Measurements from ENCODE around the gene RBM4B. TPM values are rescaled to one million over a fixed set of nuclear protein-coding genes. Genes with fewer than 3 reads are reported as not detected.
"Not testable (repeated sequence)": the region's sequence is repeated elsewhere in the genome, so short reads cannot be mapped to it uniquely, and the experiment has no call there.

The RBM4B gene
- total RNA-seq, 2 experiments from 2014 or later = 12.2 to 15.5 TPM

GRCh38 chr11:66649903-66650302 is 27.8 kb downstream of the RBM4B start:
- no peaks in the 10 kb centered on the region for H3K9me3 Mint-ChIP-seq
- H3K4me3 Mint-ChIP-seq = no peak overlapping the region
- H3K27me3 Mint-ChIP-seq = no peaks in the 10 kb centered on the region
- no peak for DNase-seq
- H3K27ac Mint-ChIP-seq = no peak overlapping the region
- peaks cover 68% of the 10 kb centered on the region for H3K36me3 Mint-ChIP-seq
- peaks cover 55% of the 10 kb centered on the region for H3K4me1 Mint-ChIP-seq

- H3K36me3 Mint-ChIP-seq = peaks cover 83% of the 10 kb centered on the region
- no peaks in the 10 kb centered on the region for H3K9me3 Mint-ChIP-seq
- no peak overlapping the region for H3K27ac Mint-ChIP-seq
- H3K27me3 Mint-ChIP-seq = no peaks in the 10 kb centered on the region
- DNase-seq = no peak
- H3K4me3 Mint-ChIP-seq = no peak overlapping the region
- peaks cover 76% of the 10 kb centered on the region for H3K4me1 Mint-ChIP-seq
These were observed 30.9 kb downstream of the RBM4B start for GRCh38 chr11:66646828-66647227.

- no peak for DNase-seq
- no peaks in the 10 kb centered on the region for H3K9me3 Mint-ChIP-seq
- H3K4me3 Mint-ChIP-seq = peak overlapping the region; percentile 99
- H3K27me3 Mint-ChIP-seq = no peaks in the 10 kb centered on the region
- H3K27ac Mint-ChIP-seq = peak overlapping the region; percentile 27
- peaks cover 87% of the 10 kb centered on the region for H3K36me3 Mint-ChIP-seq
- peaks cover 88% of the 10 kb centered on the region for H3K4me1 Mint-ChIP-seq
These were observed 33.8 kb downstream of the RBM4B start for GRCh38 chr11:66643745-66644437.

- Mint-ChIP-seq H3K4me3 (peak overlapping the region; percentile 99), H3K36me3 (peaks cover 92% of the 10 kb centered on the region), H3K9me3 (no peaks in the 10 kb centered on the region), H3K27ac (peak overlapping the region; percentile 5), H3K4me1 (peaks cover 89% of the 10 kb centered on the region), H3K27me3 (no peaks in the 10 kb centered on the region)
- no peak for DNase-seq
These were observed 35.9 kb downstream of the RBM4B start for GRCh38 chr11:66641834-66642233.

- H3K27me3 Mint-ChIP-seq, DNase-seq, H3K9me3 Mint-ChIP-seq: not testable (repeated sequence)
- peaks cover 78% of the 10 kb centered on the region for H3K36me3 Mint-ChIP-seq
- peak overlapping the region; percentile 99 for H3K27ac Mint-ChIP-seq
- peaks cover 75% of the 10 kb centered on the region for H3K4me1 Mint-ChIP-seq
- H3K4me3 Mint-ChIP-seq = peak overlapping the region; percentile 99
These were observed 37.8 kb downstream of the RBM4B start for GRCh38 chr11:66639814-66640340.

GRCh38 chr11:66639066-66639813 is 38.4 kb downstream of the RBM4B start:
- Mint-ChIP-seq H3K27me3 (no peaks in the 10 kb centered on the region), H3K4me3 (peak overlapping the region; percentile 99), H3K4me1 (peaks cover 71% of the 10 kb centered on the region), H3K27ac (peak overlapping the region; percentile 99), H3K36me3 (peaks cover 77% of the 10 kb centered on the region), H3K9me3 (no peaks in the 10 kb centered on the region)
- DNase-seq = peak; percentile 18

DNA sequence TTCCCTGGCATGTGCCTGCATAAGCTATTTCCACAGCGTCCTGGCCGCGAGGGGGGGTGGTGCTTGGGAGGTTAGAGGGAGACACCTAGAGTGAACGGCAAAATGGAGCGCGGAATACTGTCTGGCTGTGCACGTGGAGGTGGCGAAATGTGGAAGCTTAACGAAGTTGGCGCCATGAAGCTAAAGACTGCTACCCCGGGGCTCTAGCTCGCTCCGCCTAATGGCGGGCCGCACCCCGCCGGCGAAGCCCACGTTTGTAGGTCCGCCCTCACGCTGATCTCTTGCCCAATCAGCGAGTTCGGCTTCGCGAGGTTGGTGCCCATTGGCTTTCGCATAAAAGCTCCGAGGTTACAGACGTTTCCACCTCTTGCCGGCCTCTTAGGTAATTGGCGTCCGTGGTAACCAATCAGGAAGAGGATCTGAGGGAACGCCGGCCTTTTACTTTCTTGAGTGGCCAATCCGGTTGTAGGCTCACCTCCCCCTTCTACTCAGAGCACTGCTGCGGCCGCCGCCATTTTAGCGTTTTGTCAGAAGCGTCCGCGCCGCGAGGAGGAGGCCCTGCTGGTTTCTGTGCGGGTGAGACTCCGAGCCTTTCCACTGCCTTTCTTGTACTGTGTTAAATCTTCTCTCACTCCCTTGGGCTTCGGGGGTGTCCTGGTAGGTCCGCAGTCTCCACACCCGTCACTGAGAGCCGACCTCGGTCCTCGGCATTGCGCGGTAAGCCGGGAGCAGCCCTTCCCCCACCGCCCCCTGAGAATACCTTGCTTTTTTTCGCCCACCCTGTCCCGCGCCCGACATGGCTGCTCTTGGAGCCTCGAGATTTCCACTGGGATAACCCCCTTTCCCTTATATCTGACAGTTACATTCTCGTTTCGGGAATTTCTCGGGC is 39.3 kb downstream of the RBM4B start, which contains the start of gene RBM4:
Gene RBM4, plus strand, starts transcription at position 527 of the 889 bp plus-strand sequence. CDS start 1,009 bp downstream, outside the sequence.
- Mint-ChIP-seq H3K4me3 (peak within 1 kb of the TSS; percentile 99), H3K27me3 (no peaks in the 10 kb centered on the region), H3K36me3 (peaks cover 76% of the 10 kb centered on the region), H3K27ac (peak within 1 kb of the TSS; percentile 99), H3K4me1 (peaks cover 64% of the 10 kb centered on the region), H3K9me3 (no peaks in the 10 kb centered on the region)
- peak; percentile 95 for DNase-seq

GRCh38 chr11:66637557-66638176 is 40.0 kb downstream of the RBM4B start:
- no peaks in the 10 kb centered on the region for H3K27me3 Mint-ChIP-seq
- peaks cover 57% of the 10 kb centered on the region for H3K4me1 Mint-ChIP-seq
- no peaks in the 10 kb centered on the region for H3K9me3 Mint-ChIP-seq
- peaks cover 70% of the 10 kb centered on the region for H3K36me3 Mint-ChIP-seq
- H3K4me3 Mint-ChIP-seq = peak overlapping the region; percentile 99
- no peak for DNase-seq
- peak overlapping the region; percentile 99 for H3K27ac Mint-ChIP-seq

- Mint-ChIP-seq H3K4me3 (no peak overlapping the region), H3K27ac (peak overlapping the region; percentile 58), H3K27me3 (no peaks in the 10 kb centered on the region), H3K36me3 (peaks cover 68% of the 10 kb centered on the region), H3K9me3 (no peaks in the 10 kb centered on the region), H3K4me1 (peaks cover 50% of the 10 kb centered on the region)
- no peak for DNase-seq
These were observed 41.3 kb downstream of the RBM4B start for GRCh38 chr11:66636411-66636810.

DNA sequence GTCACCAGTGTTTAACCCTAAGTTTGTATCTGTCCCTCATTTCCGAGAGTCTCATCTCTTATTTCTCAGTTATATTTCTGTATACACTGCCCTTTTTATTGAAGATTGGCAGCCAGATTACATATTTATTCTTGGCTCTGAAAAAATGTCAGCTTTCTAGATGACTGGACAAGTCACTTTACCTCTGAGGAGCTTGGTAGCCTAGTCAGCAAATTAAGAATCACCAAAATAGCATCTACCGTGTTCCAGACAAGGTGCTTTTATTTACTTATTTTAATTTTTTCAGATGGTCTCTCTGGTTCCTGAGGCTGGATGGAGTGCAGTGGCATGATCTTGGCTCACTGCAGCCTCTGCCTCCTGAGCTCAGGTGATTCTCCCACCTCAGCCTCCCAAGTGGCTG is 44.7 kb downstream of the RBM4B start:
- peaks cover 45% of the 10 kb centered on the region for H3K4me1 Mint-ChIP-seq
- DNase-seq = no peak
- no peaks in the 10 kb centered on the region for H3K27me3 Mint-ChIP-seq
- H3K4me3 Mint-ChIP-seq = no peak overlapping the region
- peaks cover 58% of the 10 kb centered on the region for H3K36me3 Mint-ChIP-seq
- no peak overlapping the region for H3K27ac Mint-ChIP-seq
- no peaks in the 10 kb centered on the region for H3K9me3 Mint-ChIP-seq

GRCh38 chr11:66631883-66632282 is 45.8 kb downstream of the RBM4B start:
- Mint-ChIP-seq H3K4me3 (no peak overlapping the region), H3K9me3 (no peaks in the 10 kb centered on the region), H3K27me3 (no peaks in the 10 kb centered on the region), H3K36me3 (peaks cover 57% of the 10 kb centered on the region), H3K4me1 (peaks cover 38% of the 10 kb centered on the region), H3K27ac (peak overlapping the region; percentile 54)
- DNase-seq = no peak

DNA sequence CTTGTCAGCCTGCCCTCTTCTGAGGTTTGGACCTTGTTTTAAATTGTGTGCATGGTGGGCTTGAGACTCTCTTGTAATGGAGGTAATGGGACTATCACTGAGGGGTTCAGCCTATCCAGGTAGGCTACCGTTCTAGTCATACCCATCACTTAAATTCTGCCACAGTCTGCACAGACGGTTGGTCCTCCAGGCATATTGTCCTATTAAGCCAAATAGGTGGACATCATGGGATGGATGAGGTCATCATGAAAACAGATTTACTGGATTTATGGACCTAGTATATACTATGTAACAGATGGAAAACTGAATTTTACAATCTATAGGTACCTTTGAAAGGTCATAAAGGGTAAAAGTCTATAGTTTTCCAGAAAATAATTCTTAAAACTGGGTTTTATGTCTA is 48.3 kb downstream of the RBM4B start:
- Mint-ChIP-seq H3K27me3 (no peaks in the 10 kb centered on the region), H3K4me1 (peaks cover 34% of the 10 kb centered on the region), H3K27ac (no peak overlapping the region), H3K36me3 (peaks cover 61% of the 10 kb centered on the region), H3K4me3 (no peak overlapping the region), H3K9me3 (no peaks in the 10 kb centered on the region)
- DNase-seq = no peak

DNA sequence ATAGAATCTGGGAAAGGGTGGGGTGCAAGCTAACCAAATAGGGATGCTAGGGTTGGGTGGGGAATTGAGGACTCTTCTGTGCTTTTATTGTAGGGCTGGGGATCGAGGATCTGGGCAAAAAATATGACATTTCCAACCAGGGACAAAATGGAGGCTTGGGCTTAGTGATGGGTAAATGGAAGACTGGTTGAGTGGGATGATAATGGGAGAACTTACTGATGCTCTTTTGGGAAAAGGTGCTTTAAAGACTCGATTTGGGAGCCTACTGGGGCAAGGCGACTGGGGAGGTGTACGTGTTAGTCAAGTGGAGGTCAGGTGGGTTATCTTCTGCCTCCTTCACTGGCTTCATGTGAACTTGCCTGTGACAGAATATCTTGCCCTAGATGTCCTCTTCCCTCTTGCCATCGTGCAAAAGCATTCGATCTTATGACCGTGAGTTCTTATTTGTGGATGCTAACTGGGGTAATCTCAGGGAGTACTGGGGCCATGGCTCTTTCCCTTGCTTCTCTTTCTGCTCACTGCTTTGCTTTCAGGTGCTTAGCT is 49.6 kb downstream of the RBM4B start:
- DNase-seq = no peak
- Mint-ChIP-seq H3K9me3 (no peaks in the 10 kb centered on the region), H3K4me3 (no peak overlapping the region), H3K27me3 (no peaks in the 10 kb centered on the region), H3K4me1 (peaks cover 42% of the 10 kb centered on the region), H3K27ac (peak overlapping the region; percentile 52), H3K36me3 (peaks cover 66% of the 10 kb centered on the region)

DNA sequence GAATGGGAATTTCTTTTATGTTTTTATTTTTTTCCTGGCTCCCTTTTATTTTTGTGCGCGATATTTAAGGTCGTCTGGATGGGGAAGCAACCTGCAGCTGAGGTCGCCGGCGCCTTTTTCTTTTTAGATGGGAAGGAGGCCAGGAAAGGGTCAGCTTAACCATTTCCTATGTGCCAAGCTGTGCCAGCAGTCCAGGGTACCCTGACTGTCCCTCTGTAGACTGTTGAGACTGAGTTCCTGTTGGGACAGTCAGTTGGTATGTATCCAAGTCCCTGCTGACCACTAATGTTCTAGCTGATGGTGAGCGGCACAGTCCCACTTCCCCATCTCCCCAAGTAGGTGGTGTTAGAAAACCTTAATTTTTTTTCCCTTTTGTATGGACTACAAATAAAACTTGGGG is 50.8 kb downstream of the RBM4B start:
- no peaks in the 10 kb centered on the region for H3K9me3 Mint-ChIP-seq
- DNase-seq = no peak
- H3K36me3 Mint-ChIP-seq = peaks cover 73% of the 10 kb centered on the region
- H3K27me3 Mint-ChIP-seq = no peaks in the 10 kb centered on the region
- H3K4me3 Mint-ChIP-seq = no peak overlapping the region
- H3K4me1 Mint-ChIP-seq = peaks cover 51% of the 10 kb centered on the region
- H3K27ac Mint-ChIP-seq = no peak overlapping the region
